ENCODE results near the gene VAV2. TPM values are rescaled to one million over a fixed set of nuclear protein-coding genes. Genes with fewer than 3 reads are reported as not detected.
A peak's percentile ranks its signal among the peaks of the same experiment; 100 is the strongest.

The VAV2 gene
- total RNA-seq, 1 donor from 2014 or later = 47.0 TPM

DNA sequence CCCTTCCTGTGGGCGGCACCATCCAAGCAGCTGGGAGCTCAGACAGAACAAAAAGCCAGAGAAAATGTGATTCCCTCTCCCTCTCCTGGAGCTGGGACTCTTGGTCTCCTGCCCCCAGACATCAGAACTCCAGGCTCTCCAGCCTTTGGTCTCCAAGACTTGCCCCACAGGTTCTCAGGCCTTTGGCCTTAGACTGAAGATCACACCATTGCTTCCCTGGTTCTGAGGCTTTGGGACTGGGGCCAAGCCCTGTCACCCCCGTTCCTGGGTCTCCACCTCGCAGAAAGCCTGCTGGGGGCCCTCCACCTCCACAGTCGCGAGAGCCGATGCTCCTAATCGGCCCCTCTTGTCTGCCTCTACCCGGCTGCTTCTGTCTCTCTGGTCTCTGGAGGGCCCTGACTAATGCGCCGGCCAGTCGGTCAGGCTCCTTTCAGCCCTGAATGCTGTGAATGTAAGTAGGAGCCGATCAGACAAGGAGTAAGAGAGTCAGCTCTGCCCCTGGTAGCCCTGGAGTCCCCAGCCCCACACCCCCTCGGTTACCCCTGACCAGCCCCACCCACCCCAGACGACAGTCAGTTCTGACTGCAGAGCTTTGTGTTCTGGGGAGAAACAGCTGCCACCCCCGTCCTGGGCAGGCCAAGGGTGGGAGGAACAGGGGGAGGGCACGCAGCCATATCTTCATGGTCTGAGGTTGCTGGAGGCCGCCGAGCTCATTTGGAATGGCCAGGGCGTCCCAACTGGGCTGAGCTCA lies 57.5 kb downstream of the VAV2 start:
- no peak for DNase-seq (ENCODE audit: low read depth, low spot score)
- peaks cover 14% of the 10 kb centered on the region for H3K36me3 Mint-ChIP-seq (ENCODE audit: low read depth)
- H3K9me3 Mint-ChIP-seq = peaks cover 5% of the 10 kb centered on the region
- peak overlapping the region; percentile 12 for H3K4me3 Mint-ChIP-seq
- H3K27me3 Mint-ChIP-seq (ENCODE audit: low read depth) = no peaks in the 10 kb centered on the region
- peak overlapping the region; percentile 67 for H3K27ac Mint-ChIP-seq (ENCODE audit: unreplicated experiment)
- H3K4me1 Mint-ChIP-seq = peaks cover 57% of the 10 kb centered on the region
- TF ChIP-seq, protein P1, sequence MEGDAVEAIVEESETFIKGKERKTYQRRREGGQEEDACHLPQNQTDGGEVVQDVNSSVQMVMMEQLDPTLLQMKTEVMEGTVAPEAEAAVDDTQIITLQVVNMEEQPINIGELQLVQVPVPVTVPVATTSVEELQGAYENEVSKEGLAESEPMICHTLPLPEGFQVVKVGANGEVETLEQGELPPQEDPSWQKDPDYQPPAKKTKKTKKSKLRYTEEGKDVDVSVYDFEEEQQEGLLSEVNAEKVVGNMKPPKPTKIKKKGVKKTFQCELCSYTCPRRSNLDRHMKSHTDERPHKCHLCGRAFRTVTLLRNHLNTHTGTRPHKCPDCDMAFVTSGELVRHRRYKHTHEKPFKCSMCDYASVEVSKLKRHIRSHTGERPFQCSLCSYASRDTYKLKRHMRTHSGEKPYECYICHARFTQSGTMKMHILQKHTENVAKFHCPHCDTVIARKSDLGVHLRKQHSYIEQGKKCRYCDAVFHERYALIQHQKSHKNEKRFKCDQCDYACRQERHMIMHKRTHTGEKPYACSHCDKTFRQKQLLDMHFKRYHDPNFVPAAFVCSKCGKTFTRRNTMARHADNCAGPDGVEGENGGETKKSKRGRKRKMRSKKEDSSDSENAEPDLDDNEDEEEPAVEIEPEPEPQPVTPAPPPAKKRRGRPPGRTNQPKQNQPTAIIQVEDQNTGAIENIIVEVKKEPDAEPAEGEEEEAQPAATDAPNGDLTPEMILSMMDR (conservative IDR thresholded peaks at IDR 0.05) = no peak

DNA sequence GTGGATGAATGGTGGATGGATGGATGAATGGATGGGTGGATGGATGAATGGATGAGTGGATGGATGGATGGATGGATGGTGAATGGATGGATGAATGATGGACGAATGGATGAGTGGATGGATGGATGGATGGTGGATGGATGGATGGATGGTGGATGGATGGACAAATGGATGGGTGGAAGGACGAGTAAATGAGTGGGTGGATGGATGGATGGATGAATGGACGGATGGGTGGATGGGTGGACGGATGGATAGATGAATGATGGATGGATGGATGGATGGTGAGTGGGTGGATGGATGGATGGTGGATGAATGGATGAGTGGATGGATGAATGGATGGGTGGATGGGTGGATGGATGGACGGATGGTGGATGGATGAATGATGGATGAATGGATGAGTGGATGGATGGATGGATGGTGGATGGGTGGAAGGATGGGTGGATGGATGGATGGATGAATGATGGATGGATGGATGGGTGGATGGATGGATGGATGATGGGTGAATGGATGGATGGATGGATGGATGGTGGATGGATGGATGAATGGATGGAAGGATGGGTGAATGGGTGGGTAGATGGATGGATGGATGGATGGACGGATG lies 58.6 kb downstream of the VAV2 start:
- Mint-ChIP-seq H3K27ac (ENCODE audit: unreplicated experiment) (no peak overlapping the region), H3K27me3 (ENCODE audit: low read depth) (no peaks in the 10 kb centered on the region), H3K36me3 (ENCODE audit: low read depth) (peaks cover 14% of the 10 kb centered on the region), H3K4me1 (peaks cover 48% of the 10 kb centered on the region), H3K9me3 (peaks cover 5% of the 10 kb centered on the region), H3K4me3 (no peak overlapping the region)
- TF ChIP-seq, protein P1 (conservative IDR thresholded peaks at IDR 0.05) = no peak
- no peak for DNase-seq (ENCODE audit: low read depth, low spot score)

DNA sequence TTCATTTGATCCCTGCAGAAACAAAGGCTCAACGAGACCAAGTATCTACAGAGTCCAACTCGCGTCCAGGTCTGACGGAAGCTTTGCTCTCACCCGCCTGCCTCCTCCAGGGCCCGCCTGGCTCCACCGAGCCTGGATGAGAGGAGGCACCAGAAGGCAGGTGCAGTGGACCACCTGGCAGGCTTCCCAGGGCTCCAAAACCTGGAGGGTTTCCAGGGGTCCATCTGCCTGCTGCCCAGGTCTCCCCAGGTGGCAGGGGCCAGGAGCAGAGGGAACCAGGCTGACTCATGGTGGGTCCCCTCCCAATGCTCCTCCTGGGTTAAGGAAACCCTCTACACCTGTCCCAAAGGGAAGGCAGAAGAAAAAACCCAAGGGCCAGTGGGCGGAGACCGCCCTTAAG lies 59.5 kb downstream of the VAV2 start:
- Mint-ChIP-seq H3K9me3 (peaks cover 5% of the 10 kb centered on the region), H3K36me3 (ENCODE audit: low read depth) (peaks cover 17% of the 10 kb centered on the region), H3K4me1 (peaks cover 47% of the 10 kb centered on the region), H3K27ac (ENCODE audit: unreplicated experiment) (no peak overlapping the region), H3K27me3 (ENCODE audit: low read depth) (no peaks in the 10 kb centered on the region), H3K4me3 (no peak overlapping the region)
- DNase-seq (ENCODE audit: low read depth, low spot score) = no peak
- TF ChIP-seq, protein P1 (conservative IDR thresholded peaks at IDR 0.05) = no peak

DNA sequence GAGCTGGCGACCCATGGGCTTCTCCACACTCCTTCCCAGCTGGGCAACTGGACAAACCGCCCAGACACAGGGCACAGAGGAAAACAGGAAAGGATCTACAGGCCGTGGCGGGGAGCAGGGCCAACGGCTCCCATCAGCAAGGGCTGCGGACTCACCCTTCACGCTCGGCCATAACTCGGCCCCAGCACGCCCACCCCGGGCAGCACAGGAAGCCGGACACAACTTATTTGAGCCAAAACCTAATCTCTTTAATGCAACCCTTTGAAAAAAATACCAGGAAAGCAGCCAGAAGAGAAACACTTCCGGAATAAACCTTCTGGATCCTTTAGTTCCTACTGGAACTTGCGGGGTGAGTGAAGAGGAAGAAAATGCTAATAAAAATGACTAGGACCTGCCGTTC lies 59.9 kb downstream of the VAV2 start:
- Mint-ChIP-seq H3K4me1 (peaks cover 47% of the 10 kb centered on the region), H3K4me3 (no peak overlapping the region), H3K36me3 (ENCODE audit: low read depth) (peaks cover 19% of the 10 kb centered on the region), H3K9me3 (peaks cover 5% of the 10 kb centered on the region), H3K27me3 (ENCODE audit: low read depth) (no peaks in the 10 kb centered on the region), H3K27ac (ENCODE audit: unreplicated experiment) (no peak overlapping the region)
- DNase-seq (ENCODE audit: low read depth, low spot score) = no peak
- TF ChIP-seq, protein P1 (conservative IDR thresholded peaks at IDR 0.05) = no peak

DNA sequence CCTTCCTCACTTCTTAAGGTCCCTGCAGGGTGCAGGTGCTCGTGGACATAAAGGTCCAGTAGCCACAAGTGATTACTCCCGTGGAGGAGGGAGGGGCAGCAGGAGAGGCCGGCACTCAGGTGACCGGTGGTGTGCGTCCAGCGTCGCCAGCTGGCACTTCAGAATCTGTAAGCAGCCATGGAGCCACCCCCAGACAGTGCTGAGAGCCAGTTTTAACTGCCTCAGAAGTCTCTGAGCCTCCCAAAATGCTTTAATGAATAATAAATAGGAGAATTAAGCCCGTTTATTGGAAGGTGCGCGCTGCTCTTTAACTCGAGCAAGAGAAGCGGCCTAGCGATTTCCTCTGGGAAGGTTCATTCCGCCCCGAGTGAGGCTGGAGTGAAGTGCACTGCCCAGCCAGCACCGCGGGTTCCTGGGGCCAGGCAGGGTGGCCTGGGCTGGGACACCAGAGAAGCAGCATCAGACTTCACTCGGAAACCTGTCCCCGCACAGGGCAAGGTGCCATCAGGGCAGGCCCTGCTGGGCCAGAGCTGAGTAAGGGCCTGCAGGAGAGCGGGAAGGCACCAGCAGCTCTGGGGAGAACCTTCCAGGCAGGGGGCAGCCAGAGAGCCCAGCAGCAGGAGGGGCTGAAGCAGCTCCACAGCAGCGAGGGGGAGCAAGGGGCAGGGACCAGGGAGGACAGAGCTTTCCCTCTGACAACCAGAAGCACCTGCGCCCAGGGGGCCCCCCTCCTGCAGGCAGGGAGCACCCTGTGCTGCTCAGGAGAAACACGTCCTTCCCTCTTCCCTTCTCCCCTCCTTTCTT lies 61.2 kb downstream of the VAV2 start:
- H3K36me3 Mint-ChIP-seq (ENCODE audit: low read depth) = peaks cover 19% of the 10 kb centered on the region
- no peak overlapping the region for H3K4me3 Mint-ChIP-seq

More for the DNA sequence above, 61.2 kb downstream of the VAV2 start:
- DNase-seq (ENCODE audit: low read depth, low spot score) = no peak
- TF ChIP-seq, protein P1 (conservative IDR thresholded peaks at IDR 0.05) = no peak
- peaks cover 47% of the 10 kb centered on the region for H3K4me1 Mint-ChIP-seq
- peaks cover 5% of the 10 kb centered on the region for H3K9me3 Mint-ChIP-seq
- no peak overlapping the region for H3K27ac Mint-ChIP-seq (ENCODE audit: unreplicated experiment)
- no peaks in the 10 kb centered on the region for H3K27me3 Mint-ChIP-seq (ENCODE audit: low read depth)
